Cerebellar nuclear complex (tissue), 1 donor: ENCODE data around the gene PARP12.

Experiments
- DNase-seq, 2 experiments: peaks; one replicate each; lab custom pipeline; 2025; lab: John Stamatoyannopoulos, UW

Gene PARP12

GRCh38 chr7:140014123-140014522, 48.6 kb downstream of the PARP12 start:
- no peak for DNase-seq

DNA sequence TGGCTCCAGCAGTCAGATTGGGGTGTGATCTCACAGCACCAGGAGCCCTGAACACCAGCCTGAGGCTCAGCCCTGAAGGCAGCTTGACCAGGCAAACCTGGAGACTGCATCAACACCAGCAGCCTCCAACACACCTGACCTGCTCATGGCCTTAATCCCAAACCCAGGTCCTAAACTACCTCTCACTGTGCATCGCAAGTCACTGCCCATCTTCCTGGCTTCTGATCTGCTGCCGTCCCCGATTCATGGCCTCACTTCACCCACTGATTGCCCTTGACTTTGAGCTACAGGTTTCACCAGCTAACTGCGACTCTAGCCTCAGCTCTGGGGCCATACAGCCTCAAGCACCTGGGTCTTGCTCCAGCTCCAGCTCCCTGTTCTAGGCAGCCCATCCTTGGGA, 49.1 kb downstream of the PARP12 start:
- DNase-seq, result no peak

DNA sequence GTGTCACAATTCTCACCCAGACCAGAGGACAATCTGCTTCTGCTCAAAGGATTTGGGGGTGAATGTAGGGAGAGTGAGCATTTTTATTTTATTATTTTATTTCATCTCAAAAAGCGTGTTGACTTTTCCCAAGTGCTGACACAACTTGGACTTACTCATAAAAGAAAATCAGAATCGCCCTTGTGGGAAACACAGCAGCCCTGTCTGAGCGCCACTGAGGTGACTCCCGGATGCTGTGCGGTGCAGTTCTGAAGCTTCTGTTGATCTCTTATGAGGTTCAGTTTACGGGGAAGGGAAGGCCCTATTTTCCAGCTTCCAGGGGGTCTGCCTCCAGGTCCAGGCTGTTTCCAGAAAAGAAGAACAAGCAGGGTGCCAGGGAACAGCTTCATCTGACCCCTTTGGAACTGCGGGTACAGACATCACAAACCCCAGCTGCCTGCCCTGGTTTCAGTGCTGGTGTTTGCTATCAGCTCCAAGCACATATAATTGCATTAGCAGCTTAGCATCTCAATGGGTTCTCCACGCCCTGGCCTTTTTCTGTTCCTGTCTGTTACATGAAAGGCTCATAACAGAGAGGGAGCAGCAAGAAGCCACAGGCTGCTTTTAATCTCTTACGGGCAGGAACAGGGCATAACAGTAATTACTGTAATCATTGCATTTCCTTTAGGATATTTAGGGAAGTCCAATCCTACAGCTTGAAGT, 52.4 kb downstream of the PARP12 start:
- no peak for DNase-seq

DNA sequence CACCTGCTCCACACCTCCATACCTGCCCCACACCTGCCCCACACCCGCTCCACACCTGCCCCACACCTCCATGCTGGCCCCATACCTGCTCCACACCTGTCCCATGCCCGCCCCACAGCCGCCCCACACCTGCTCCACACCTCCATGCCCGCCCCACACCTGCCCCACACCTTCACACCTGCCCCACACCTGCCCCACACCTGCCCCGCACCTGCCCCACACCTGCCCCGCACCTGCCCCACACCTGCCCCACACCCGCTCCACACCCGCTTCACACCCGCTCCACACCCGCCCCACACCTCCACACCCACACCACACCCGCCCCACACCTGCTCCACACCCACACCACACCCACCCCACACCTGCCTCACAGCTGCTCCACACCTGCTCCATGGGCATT, 53.0 kb downstream of the PARP12 start:
- DNase-seq, result no peak

- no peak for DNase-seq
These were observed 53.8 kb downstream of the PARP12 start for GRCh38 chr7:140008755-140009610.

- no peak for DNase-seq
These were observed 55.6 kb downstream of the PARP12 start for GRCh38 chr7:140007051-140007690.

- DNase-seq, result no peak
These were observed 56.2 kb downstream of the PARP12 start for GRCh38 chr7:140006600-140006999.

GRCh38 chr7:140005754-140006503, 56.8 kb downstream of the PARP12 start:
- no peak for DNase-seq

- no peak for DNase-seq
These were observed 57.4 kb downstream of the PARP12 start for GRCh38 chr7:140005341-140005740.

GRCh38 chr7:140004672-140005071, 58.1 kb downstream of the PARP12 start:
- DNase-seq, result no peak

- DNase-seq, result no peak
These were observed 58.8 kb downstream of the PARP12 start for GRCh38 chr7:140003913-140004382.

DNA sequence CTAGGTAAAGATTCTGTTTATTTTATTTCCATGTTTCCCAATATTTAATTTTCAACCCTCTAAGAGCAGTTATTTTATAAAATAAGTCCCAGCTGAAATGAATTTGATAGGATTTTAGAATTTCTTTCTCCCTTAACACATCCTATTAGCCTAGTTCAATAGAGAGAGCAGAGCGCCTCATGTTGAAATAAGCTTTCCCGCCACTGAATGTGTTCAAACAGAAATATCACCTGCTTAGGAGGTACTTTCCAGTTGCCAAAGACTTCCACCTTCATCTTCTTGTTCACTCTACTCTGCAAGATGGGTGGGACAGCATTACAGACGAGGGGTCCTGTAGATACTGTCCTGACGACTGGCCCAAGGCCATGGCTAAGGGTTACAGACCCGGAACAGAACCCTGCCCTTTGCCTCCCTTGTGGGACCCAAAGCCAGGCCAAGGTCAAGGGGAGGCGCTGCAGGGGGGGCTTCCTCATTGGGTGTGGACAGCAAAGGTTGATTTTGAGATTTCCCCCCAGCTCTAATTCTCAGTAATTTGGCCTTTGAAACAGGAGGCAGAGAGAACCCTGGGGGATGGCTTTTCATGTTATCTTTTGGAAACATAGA, 62.0 kb downstream of the PARP12 start:
- DNase-seq, result no peak

- no peak for DNase-seq
These were observed 63.2 kb downstream of the PARP12 start for GRCh38 chr7:139999516-139999915.

DNA sequence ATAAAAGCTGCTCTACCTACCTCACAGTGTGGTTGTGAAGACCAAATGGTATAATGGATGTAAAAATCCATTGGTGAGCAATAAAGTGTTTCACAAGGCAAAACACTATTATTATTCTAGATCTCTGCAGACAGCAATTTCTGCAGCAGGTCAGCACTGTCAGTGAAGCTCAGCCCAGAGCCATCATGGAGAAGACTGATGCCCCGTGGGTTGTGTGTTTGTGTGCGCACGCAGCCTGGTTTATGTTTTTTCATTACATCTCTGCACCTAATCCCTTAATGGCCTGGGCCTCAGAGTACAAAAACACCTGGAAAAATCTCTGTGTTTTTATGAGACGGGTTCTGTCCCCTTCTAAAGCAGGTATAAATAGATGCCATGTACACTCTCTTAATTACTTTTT, 64.2 kb downstream of the PARP12 start:
- no peak for DNase-seq

- no peak for DNase-seq
These were observed 67.5 kb downstream of the PARP12 start for GRCh38 chr7:139995017-139995915.

DNA sequence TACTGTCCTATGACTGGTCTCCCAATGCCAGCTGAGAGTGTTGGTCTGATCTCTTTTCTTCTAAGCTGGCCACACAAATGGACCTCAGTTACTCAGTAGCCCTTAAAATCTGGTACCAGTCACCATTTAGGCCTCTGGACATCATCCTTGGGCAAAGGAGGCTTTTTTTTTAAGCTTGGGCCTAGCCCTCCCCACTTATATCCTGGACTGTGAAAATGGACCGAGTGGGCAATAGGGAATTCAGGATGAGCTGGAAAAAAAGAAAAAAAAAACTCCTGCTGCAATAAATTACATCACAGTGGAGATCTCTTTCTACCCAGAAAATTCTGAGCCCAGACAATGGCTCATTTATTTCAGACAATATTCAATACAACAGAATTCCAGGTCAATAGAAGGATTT, 68.4 kb downstream of the PARP12 start:
- no peak for DNase-seq

GRCh38 chr7:139993592-139993991, 69.2 kb downstream of the PARP12 start:
- DNase-seq, result no peak

DNA sequence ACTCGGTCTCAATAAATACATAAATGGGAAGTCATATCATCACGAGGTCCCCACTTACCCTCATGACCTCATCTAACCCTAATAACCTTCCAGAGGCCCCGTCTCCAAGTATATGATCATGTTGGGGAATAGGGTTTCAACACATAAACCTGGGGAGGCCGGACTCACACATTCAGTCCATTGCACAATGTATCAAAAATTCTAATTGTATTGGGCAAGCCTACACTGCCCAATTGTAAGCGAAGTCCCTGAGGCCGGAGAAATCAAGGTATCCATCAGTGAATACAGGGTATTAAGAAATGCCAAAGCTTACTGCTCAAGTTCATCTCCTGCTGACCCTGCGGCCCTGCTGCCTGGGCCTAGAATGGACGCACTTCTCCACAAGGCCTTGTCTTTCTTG, 69.6 kb downstream of the PARP12 start:
- no peak for DNase-seq

DNA sequence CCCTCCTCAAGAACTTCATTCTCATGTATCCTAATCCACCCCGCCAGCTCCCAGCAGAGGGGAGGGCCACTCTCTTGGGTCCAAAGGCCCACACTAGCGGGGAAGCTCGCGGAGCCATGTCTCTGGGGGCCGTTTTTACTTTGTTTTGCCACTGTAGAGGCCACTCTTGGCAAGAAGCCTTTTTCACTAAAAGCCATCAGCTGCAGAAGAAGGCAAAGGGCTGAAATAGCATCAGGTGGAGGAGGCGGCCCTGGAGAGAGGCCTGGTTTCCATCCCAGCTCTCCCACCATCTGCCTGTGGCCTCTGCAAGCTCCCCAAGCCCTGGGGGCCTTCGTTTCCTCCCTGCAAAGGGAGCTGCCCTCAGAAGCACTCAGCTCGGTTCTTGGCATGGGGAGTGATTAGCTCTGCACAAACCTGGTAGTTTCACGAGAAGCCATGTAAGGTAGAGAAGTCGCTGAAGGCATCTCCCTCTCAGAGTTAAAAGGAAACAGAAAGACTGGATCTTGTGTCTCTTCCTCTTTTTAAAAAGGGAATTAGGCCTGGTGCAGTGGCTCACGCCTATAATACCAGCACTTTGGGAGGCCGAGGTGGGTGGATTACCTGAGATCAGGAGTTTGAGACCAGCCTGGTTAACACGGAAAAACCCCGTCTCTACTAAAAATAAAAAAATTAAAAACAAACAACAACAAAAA, 70.3 kb downstream of the PARP12 start:
- no peak for DNase-seq

DNA sequence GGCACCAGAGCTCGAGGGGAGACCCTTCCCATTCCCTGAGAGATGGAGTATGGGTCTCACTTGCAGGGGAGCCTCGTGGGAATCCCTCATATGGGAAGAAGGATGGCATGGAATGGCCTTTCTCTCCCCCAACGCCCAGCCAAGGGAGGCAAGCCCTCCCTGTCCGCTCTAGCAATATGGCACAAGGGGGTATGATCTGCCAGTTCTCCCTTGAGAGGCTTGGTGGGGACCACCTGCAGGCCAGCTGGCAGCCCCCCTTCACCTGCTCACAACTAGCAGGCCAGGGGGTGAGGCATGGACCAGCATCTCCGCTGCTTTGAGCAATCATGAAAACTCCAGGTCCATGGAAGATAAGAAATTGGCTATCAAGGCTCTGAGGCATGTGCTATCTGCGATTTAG, 70.8 kb downstream of the PARP12 start:
- DNase-seq, result no peak
